HG03064 (cell line): ENCODE measurements around the gene GPR50.

ENCODE experiments used
- ATAC-seq: cut with Tn5 transposase; IDR thresholded peaks from one replicate; pipeline ENCODE4 v1.9.1; 2021; ENCODE audit warnings: low read depth; ENCODE audit not compliant: unreplicated experiment

Gene GPR50

DNA sequence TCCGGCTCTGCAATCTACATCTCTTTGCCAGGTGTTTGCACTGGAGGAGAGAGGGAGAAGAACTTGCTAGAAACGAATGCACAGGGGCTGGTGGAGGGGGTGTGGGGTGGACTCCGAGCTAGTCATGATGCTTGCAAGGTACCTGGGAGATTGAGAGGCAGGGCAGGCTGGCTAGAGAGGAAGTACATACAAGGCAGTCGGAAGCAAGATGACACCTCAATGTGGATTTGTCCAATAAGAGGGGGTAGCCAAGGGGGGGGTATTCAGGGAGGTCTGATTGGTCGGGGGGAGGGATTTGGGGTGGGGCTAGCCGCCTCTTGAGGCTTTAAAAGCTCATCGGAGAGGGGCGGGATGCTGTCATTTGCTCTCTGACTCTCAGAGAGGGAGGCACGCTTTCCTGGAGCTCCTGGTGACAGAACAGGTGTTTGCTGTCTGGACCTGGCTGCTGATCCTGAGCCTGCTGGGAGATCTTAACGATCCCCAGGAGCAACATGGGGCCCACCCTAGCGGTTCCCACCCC, at the start of gene GPR50:
GPR50 (plus strand) TSS at position 354 of the 520 bp plus-strand sequence; CDS start at position 492, 138 bp downstream.
- no peak for ATAC-seq

DNA sequence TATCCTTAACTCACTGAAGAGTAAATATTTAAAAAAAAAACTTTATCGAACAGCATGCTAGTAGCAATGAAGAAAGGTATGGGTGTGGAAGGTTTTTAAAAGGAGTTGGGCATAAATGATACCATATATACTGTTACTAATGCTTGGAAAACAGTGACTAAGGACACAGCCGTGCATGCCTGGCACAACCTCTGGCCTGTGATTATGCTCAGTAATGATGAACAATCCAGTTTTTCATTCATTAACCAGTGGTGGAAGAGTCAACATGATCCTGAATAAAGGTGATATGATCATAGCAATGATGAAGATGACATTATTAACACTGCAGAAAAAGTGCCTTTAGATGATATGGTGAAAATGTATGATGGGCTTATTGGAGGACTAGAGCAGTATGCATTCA, 43.9 kb upstream of the GPR50 start:
- ATAC-seq, result no peak

DNA sequence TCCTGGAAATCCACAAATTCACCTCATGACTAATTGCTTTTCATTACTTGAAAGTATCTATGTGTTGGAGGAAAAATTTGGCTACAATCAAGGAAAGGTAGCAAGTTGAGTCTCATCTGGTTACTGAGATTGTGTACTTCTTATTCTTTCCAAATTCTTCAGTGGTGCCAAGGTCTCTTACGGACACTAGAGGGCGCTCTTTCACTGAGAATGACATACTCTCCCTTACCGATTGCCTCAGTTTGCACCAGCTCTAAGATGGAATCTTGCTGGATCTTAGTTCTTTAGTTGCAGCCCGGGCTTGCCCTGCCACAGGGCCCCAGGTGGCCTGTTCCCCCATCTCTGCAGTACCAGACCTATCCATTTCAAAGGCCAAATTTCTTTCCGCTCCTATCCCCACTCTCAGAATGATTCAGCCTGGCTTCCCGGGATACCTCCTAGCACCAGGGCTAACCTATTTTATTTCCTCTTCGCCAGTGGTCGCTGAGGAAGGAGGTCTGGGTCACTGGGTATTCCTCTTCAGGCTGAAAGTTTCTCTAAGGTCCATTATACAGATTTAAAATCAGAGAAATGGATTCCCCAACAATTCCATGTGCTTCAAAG, 24.6 kb upstream of the GPR50 start:
- peak; percentile 81 for ATAC-seq

DNA sequence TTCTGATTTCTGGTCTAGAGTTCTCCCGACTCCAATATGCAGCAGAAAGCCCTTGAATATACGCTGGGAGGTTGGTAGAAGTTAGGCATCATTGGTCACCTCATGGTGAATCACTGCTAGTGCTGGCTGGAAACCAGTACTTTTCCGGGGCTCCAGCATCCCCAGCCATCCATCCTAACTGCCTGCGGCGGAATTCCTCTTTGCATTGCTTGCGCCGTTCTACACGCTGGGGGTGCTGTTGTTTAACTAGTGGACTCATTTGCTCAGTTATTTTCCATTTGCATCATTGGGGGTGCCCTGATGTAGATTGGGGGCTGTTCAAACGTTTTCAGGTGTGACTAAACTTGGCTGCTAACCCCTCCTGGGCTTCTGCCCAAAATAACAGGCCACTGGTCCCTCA, 23.3 kb upstream of the GPR50 start:
- ATAC-seq, result no peak

DNA sequence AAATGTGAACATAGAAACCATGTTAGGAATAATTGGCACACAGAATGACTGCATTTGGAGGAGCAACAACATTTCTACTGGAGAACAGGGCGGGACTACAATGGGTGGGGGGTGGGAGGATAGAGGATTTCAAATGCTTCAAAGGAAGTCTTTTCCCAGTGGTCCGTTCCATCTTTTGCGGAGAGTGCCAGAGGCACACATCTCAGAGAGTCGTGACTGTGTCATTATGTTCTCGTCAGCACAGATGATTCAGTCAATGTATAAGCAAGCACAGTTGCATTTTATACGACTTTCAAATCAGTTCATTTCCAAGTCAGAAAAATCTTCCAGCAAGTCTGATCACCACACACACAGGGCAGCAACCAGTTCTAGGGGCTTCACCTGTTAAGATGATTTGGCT, 22.7 kb upstream of the GPR50 start:
- no peak for ATAC-seq

DNA sequence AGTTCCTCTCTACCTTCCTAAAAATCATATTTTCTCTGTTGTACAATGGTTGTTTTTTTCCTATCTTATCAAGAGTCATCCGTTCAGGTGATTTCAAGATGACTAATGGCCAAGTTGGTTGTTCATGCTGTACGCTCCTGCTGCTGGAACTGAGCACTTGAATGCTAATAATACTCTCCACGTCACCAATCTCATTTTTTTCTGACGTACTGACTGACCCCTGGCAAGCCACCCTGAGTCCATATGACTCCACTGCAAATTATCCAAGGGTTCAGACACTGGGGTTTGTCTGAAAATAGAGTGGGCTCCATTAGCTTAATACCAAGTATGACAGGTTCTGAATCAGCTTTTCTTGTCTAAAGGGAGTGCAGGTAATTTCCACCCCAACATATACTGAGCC, 21.1 kb upstream of the GPR50 start:
- ATAC-seq, result no peak

DNA sequence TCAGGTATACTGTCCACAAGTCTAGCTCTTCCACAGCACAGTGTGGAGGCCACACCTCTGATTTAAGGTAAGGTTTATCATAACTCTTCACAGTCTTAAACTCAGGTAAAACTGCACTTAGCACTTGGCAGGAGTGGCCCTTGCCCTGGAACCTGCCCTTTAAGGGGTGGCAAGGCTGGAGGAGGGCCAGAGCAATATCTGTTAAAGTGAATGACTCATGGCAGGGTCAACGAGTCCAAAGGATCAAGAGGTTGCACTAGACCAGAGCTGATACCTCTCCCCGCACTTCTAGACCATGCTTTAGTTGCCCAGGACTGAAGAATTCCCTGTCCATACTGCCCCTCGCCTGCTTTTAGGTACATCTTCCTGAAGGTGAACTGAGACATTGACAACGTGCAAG, 14.7 kb upstream of the GPR50 start:
- no peak for ATAC-seq

DNA sequence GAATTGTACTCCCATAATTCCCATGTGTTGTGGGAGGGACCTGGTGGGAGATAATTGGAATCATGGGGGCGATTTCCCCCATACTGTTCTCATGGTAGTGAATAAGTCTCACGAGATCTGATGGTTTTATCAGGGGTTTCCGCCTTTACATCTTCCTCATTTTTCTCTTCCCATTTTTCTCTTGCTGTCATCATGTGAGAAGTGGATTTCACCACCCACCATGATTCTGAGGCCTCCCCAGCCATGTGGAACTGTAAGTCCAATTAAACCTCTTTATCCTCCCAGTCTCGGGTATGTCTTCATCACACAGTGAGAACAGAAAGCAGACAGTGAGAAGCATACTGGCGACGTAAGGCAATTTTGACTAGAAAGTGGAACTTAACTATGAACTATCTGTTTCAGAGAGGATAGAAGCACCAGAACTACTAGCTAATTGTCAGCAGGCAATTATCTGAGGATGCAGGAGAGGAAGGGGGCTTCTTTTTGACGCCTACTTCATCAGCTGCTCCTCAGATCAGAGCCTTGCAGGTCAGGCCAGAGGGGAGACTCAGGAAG, 8.5 kb upstream of the GPR50 start:
- ATAC-seq, result no peak

DNA sequence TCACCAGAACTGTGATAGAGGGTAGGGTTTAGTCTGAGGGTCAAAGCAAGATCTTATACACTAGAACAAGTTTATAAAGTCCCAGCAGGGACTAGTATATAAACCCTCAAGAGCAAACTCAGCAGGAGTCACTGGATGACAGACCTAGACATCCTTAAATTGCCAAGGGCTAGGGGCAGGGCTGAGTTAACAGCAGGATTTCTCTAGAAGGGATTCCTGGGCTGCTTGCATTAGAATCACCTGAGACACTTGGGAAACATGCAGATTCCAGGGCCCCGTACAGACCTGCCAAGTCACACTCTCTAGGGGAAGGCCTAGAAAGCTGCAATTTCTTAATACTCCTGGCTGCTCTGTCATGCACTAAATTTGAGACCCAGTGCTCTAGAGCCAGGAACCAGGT, 6.6 kb upstream of the GPR50 start:
- ATAC-seq, result no peak

DNA sequence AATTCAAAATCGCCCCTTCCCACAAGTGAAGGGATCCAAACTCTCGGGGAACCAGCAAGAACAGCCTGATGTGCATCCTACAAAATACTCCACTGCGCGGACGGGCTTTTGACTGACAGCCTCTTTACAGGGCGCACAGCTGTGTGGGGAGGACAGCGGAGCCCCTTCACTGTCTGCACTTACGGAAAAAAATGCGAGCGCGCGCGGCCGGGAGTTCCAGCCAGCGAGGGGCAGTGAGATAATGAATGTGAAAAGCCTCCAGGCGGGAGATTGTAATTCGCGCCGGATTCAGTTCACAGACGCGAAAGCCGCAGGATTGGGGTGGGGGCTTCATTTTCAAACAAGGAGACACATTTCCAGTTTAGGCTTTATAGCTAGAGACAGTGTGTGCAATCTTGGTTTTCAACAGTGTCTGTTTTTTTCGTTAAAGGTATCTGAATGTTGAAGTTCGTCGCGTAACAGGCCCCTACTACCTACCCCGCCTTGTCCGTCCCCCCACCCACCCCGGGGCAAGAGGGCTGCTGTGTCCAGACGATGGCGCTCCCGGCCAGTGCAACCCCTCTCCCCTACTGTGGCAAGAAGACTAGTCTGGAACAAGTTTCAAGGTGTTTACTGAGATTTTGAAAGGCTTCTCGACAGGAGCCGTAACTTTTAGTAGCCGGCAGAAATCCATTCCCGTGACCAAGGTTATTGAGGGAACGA, 1.7 kb upstream of the GPR50 start:
- no peak for ATAC-seq

DNA sequence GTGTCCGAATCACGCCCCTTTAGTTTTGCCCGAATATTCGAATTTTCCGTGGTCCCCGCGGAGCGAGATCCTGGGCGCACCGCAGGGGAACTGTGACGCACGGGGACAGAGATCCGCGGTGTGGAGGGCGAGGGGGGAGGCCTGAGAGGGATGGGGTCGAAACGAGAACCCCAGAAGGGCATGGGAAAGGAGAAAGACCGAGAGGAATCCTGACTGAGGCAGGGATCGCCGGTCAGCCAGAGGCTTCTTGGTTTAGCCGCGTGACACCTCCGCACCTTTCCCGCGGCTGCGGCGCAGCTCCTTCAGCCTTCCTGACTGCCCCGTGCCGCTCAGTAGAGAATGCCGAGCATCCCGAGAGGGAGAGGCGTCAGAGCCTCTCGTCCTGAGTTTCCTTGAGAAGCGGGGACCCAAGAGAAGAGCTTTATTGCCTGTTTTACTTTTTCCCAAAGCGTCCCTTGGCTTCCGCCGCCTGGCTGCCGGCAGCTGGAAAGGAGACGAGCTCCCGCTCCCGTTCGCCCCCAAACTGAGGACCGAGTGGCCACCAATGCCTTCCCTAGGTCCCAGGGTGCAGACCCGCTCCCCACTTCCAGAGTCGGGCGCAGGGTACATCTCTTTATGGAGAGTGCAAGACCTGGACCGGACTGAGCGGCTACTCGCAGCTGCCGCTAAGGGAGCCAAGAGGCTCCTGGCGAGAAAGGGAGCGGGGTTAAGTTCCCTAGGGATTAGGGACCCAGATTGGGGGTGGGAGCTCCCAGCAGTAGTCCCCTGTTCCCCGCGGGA, 911 bp upstream of the GPR50 start:
- no peak for ATAC-seq

DNA sequence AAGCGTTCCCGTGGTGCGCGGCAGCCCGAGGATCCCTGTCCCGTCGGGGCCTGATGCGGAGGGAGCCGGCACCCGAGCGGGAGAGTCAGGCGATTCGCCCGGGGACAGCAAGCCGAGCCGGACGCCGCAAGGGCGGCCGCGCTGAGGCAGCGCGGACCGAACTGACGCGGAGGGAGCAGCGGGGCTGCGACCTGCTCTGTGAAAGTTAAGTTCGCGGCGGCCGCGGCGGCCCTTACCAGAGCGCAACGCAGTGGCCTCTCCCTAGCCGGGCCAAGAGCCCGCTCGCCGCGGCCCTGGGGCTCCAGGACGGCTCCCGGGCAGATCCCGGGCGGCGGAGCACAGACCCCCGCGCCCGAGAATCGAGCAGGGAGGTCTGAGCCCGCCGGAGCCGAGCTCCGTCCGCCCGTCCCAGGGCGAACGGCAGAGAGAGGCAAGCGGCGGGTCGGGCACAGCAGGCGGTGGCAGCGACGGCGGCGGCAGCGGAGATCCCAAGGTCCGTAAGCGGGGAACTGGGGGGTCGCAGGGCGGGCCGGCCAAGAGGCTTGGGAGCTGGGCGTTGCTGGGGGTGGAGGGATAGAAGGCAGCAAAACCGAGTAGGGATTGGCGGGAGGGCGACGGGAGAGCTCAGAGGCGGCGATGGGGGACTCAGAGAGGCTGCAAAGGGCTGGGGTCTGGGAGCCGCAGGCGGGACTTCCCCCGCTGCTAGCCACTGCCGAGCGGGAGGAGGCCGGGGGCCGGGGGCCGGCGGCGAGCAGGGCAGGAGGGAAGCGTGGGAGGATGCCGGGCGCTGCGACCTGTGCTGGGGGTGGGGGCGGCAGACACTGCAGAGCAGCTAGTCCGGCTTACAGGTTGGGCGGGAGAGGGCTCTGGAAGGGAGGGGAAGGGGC, 1.0 kb downstream of the GPR50 start:
- ATAC-seq, result no peak

DNA sequence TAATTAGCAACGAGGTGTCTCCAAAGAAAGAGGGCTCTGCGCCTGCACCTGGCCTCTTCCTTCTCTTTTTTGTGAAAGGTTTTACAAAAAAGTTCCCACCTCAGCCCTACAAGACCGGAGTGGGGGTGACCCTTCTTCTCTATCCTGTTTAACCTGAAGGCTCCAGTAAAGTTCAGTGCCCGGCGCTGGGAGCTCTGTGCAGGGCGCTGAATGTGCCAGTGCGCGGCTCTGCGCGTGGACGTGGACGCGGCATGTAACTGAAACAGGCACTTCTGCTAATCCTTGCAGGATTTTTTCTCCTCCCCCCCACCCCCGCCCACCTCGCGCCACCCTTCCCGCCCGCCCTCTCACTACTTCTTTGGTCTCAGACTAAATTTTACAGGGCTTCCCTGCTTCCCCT, 2.4 kb downstream of the GPR50 start:
- no peak for ATAC-seq

DNA sequence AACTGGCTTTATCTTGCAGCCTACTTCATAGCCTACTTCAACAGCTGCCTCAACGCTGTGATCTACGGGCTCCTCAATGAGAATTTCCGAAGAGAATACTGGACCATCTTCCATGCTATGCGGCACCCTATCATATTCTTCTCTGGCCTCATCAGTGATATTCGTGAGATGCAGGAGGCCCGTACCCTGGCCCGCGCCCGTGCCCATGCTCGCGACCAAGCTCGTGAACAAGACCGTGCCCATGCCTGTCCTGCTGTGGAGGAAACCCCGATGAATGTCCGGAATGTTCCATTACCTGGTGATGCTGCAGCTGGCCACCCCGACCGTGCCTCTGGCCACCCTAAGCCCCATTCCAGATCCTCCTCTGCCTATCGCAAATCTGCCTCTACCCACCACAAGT, 4.0 kb downstream of the GPR50 start:
- no peak for ATAC-seq

DNA sequence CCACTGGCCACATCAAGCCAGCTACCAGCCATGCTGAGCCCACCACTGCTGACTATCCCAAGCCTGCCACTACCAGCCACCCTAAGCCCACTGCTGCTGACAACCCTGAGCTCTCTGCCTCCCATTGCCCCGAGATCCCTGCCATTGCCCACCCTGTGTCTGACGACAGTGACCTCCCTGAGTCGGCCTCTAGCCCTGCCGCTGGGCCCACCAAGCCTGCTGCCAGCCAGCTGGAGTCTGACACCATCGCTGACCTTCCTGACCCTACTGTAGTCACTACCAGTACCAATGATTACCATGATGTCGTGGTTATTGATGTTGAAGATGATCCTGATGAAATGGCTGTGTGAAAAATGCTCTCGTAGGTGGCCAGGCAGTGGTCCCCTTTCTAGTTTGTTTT, 4.7 kb downstream of the GPR50 start:
- no peak for ATAC-seq

DNA sequence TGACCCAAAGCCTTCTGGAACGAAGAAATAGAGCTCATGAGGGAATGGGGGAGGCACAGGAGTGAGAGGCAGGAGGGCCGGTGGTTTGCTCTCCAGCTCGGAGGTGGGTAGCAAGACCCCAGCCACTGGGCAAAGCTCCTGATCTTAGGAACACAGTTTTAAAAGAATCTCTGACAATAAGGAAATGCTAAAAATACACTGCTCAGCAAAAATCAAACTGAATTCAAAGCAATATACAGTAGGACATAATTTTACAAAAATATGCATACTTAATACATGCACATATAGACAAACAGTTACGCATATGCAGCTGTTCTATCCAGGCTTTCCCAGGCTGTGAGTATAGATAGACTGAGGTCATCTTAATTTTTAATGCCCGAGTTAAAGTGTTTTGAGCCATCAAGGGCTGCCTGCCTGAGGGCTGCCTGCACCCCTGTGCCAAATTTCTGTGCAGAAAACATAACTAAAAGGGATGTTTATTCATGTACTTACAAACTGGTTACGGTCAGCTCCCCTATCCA, 6.9 kb downstream of the GPR50 start:
- ATAC-seq, result no peak

DNA sequence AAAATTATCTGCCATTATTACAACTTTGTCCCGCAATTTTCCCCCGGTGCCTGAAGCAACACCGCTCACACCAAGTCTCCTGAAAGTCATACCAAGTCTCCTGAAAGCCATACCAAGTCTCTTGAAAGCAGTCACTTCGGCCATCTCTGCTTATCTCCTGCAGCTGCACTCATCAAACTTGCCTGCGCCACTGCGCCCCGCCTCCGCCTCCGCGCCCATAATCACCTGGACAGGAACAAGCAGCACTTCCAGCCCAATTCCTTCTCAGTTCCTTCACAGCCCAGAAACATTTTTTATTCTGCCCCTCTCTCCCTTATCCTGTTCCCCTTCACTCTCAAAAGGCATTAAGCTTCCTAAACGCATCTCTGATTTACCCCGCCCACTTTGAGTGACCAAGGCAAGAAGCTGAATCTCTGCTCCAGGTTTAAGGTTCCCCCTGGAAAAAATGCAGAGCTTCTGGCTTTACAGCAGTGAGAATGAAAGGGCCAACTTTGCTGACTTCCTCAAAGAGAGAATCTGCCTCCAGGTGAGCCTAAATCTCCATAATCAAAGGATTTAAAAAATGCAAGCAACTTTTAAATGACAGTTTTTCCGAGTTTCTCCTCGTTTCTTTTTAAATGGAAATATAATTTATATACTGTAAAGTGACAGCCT, 7.7 kb downstream of the GPR50 start:
- ATAC-seq, result no peak

DNA sequence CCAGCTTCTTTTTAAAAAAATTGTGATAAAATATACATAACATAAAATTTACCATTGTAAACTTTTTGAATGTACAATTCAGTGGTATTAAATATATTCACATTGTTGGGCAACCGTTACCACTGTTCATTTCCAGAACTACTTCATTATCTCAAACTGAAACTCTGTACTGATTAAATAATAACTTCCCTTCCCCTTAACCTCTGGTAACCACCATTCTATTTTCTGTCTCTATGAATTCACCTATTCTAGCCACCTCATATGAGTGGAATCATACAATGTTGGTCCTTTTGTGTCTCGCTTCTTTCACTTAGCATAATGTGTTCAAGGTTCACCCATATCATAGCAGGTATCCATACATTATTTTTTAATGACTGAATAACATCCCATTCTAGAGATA, 8.3 kb downstream of the GPR50 start:
- no peak for ATAC-seq

DNA sequence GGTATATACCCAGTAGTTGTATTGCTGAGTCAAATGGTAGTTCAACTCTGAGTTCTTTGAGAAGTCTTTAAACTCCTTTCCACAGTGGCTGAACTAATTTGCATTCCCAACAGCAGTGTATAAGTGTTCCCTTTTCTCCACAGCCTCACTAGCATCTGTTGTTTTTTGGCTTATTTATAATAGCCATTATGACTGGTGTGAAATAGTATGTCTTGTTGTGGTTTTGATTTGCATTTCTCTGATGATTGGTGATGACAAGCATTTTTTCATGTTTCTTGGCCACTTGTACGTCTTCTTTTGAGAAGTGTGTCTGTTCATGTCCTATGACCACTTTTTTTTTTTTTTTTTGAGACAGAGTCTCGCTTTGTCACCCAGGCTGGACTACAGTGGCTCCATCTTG, 30.5 kb downstream of the GPR50 start:
- ATAC-seq, result no peak

DNA sequence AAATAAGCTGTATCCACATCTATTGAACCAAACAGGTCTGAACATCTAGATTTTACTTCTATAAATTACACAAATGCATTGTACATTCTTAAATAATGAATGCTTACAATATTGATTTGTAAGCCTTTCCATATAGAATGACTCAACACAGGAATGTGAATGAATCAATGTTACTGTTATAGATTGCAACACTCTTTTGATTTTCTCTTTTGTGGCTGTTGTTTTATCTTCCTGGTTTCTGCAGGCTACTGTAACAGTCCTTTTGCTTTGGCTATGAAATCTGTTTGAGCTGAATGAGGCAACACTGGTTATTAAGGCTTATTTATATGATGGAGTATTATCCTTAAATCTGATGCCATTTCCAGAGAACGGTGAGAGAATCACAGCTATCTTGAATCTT, 49.5 kb downstream of the GPR50 start:
- no peak for ATAC-seq
